AG08396 (cell line): ENCODE data around the gene ST8SIA5.

Experiments used
- DNase-seq: peaks from one replicate; pipeline ENCODE4 v3.0.0; 2012; ENCODE audit warnings: low spot score, mixed read lengths

Gene ST8SIA5

GRCh38 chr18:46668694-46669093 lies 88.2 kb downstream of the ST8SIA5 start:
- DNase-seq, result no peak

DNA sequence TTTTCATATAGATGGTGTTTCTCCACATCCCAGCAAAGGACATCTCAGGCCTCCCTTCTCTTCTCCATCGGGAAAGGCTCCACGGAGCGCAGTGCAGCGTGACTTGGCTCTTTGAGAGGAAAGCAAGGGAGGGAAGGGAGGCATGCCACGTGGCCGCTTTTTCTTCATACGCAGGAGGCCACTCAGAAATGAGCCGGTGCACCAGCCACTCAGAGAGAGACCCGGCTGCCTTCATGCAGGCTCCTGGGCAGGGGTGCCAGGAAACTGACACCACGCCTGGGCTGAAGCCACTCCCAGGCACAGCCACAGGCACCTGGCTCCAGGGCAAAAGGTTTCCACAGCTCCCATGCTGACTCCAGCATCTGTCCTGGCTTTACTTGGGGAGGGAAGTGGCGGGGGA lies 88.7 kb downstream of the ST8SIA5 start:
- no peak for DNase-seq

GRCh38 chr18:46663539-46663938 lies 93.3 kb downstream of the ST8SIA5 start:
- no peak for DNase-seq

DNA sequence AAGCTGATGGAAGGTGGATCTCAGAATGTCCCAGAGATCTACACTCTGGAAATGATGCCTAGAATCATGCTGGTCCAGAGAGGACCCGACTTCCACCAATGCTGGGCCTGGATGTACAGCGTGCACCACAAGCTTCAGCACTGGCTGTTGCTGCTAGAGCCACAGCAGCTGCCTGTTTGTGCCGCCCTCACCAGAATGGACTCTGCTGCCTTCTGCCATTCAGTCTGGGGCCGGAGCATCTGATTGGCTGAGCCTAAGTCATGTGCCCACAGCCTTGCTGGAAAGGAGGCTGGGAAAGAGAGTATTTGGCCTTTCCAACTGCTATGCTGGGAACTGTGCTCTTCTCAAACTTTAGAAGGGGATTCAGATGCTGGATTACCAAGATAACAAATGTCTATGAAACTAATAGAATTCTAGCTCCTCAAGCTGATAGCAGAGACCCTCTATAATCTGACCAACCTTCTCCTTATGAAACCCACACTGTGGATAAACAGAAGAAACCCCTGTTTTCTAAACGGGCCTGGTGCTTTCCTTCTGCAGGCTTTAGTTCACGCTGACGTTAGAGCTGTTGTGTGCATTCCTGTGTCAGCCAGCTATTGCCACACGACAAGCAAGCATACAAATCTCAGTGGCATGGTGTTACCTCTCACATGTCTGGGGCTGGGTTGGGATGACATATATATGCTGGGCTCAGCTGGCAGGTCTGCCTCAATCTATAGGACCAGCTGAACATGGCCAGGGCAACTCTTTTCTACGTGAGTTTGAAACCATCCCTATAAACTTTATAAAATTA lies 95.7 kb downstream of the ST8SIA5 start:
- DNase-seq, result peak; percentile 73

DNA sequence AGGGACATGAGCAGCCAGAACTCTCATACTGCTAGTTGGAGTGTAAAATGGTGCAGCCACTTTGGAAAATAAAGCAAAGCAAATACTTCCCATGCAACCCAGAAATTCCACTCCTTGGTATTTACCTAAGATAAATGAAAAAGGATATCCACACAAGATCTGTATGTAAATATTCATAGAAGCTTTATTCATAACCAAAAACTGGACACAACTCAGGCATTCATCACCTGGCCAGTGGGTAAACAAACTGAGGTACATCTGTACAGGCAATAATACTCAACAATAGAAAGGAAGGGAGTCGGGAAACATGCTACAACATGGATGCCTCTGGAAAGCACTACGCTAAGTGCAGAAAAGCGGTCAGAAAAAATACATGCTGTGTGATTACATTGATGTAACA lies 97.4 kb downstream of the ST8SIA5 start:
- DNase-seq, result no peak

- DNase-seq, result no peak
These were observed 99.5 kb downstream of the ST8SIA5 start, which contains the start of gene LOXHD1 for GRCh38 chr18:46657115-46657955. Gene LOXHD1, minus strand, starts transcription at chr18:46657220. Its CDS starts 187 bp downstream, at chr18:46657033.

GRCh38 chr18:46656326-46657114 lies 100.3 kb downstream of the ST8SIA5 start:
- DNase-seq, result no peak

DNA sequence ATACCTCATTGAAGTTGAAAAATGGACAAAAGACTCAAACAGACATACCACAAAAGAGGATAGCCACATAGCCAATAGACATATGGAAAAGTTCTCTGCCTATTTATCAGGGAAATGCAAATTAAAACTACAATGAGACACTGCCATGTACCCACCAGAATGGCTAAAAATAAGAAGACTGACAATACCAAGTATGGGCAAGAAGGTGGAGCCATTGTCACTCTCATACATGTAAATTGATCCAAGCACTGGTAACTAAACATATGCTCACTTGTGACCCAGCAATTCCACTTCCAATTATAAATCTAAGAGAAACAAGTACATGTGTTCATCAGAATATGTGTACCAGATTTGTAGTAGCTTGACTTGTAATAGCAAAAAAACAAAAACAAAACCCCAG lies 104.5 kb downstream of the ST8SIA5 start:
- DNase-seq, result no peak

DNA sequence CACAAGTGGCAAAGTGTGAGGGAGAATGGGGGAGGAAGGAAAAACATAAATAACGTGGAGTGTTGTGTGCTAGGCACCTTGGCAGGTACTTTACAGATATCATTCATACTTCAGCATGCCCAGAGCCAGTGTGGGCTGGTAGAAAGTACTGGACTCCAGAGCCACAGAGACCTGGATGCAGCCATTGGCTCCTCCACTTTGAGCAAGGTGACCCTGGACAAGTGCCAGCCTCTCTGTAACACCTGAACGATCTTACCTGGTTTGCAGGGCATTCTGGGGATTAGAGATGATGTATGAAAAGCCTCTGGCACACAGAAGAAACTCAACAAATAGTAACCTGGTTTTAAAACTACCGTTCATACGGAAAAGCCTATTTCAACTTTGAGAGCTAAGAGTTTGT lies 106.2 kb downstream of the ST8SIA5 start:
- DNase-seq, result no peak

GRCh38 chr18:46649071-46649862 lies 107.6 kb downstream of the ST8SIA5 start:
- no peak for DNase-seq

DNA sequence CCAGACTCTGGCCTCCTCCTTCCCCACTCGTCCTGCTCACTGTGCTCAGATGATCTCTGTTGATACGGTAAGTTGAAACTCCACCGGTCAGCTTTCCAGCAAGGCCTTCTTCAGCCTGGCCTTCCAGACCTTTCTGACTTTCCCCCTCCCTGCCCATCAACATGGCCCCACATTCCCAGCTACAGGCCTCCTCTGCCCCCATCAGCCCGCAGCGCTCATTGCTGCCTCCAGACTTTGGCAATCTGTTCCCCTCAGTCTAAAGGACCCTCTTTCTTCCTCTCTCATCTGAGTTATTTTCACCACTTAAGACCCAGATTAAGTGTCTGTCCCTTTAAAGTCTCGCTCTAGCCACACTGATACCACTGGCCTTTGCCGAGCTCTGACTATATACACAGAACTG lies 110.4 kb downstream of the ST8SIA5 start:
- DNase-seq, result no peak

DNA sequence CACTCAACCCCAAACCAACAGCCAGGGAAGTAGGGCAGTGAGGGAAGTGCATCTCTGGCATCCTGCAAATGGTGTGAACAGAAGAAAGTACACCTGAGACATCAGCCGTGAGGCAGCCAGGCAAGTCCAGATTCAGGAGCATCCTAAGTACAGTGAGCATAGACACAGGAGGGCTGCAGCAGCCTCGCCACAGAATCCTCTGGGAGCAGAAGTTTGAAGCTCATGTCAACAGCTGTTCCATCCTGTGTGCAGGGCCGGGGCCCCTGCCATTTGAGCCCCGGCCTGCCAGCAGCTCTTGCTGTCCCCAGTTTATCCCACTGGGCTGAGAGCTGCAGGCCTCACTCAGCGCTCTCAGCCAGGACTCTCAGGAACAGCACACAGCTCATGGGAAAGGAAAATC lies 114.3 kb downstream of the ST8SIA5 start:
- DNase-seq, result no peak

DNA sequence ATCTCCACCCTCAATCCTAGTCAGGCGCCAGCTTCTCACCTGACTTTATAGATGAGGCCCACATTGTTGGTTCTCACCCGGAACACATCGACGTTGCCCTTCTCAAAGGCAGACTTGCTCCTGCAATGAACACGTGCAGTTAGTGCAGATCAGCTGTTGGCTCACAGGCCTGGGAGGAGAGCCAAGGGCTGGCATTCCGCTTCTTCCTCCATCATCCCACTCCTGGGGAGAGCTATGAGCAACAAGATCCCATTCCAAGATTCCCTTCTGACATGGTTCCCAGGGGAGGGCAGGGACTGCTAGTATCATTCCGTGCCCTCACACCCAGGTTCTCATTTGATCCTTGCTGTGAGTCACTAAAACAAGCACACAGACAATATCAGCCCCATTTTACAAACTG lies 114.9 kb downstream of the ST8SIA5 start:
- no peak for DNase-seq

DNA sequence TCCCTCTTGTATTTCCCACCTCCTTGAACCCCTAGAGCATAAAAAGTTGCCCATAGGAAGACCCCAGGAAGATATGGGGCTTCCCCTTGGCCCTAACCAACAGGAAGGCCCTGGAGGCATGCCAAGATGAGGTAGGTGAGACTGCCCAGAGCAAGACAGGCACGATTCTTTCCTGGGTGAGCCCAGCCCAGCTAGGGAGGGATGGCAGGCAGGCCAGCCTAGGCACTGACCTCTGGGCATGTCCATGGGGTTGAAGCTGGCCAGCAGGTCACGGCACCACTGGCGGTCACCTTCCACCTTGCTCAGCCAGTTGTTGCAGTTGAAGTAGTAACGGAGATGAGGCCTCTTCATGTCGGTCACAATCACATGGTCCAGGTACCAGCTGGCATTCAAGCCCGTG lies 117.5 kb downstream of the ST8SIA5 start:
- no peak for DNase-seq

- no peak for DNase-seq
These were observed 120.7 kb downstream of the ST8SIA5 start for GRCh38 chr18:46636040-46636630.

GRCh38 chr18:46632401-46633071 lies 124.3 kb downstream of the ST8SIA5 start:
- DNase-seq, result no peak

DNA sequence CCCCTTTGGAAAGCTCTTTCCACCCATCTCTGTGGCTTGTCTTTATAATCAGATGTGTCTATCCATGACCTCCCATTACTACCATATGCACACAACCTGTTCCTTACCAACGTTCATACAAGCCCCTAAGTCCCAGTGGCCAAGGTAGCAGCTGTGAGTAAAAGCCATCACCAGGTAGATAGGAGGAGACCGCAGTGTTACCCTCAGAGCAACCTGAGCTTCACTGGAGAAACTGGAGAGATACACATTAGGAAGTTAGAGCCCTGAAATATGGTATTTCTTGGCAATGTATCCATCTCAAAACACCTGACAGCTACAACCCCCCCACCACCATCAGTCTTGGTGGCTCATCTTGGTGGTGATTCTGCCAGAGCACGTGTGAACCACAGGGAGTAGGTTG lies 125.9 kb downstream of the ST8SIA5 start:
- DNase-seq, result no peak

- DNase-seq, result no peak
These were observed 126.7 kb downstream of the ST8SIA5 start for GRCh38 chr18:46630160-46630559.

- DNase-seq, result no peak
These were observed 127.5 kb downstream of the ST8SIA5 start for GRCh38 chr18:46629361-46629760.

- no peak for DNase-seq
These were observed 128.6 kb downstream of the ST8SIA5 start for GRCh38 chr18:46628206-46628605.

GRCh38 chr18:46627136-46627535 lies 129.7 kb downstream of the ST8SIA5 start:
- no peak for DNase-seq
